GM21367 (cell line): Measurements from ENCODE around the gene SLC36A2.
"Not testable (repeated sequence)": the region's sequence is repeated elsewhere in the genome, so short reads cannot be mapped to it uniquely, and the experiment has no call there.

Experiments used
- ATAC-seq: cut with Tn5 transposase; IDR thresholded peaks from one replicate; pipeline ENCODE4 v1.9.1; 2021; ENCODE audit not compliant: unreplicated experiment

The SLC36A2 gene

DNA sequence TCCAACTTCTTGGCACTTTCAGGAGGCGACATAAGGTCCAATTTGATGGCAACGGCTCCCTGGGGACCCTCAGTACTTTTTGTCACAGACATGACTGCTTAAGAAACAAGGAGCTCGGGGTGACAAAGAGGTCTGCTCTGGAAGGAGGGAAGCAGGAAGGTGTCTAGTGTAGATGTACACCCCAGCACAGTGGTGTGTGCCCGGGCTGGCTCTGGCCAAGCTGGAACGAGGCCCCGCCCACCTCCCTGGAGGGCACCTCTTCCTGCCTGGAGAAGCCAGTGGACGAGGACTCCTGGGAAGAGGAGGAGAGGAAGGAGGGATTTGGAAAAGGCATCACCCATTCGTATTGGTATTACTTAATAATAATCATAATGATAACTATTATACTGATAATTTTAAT is at the start of gene SLC36A2:
SLC36A2 (minus strand) TSS at position 191 of the 400 bp plus-strand sequence; CDS start at position 92, 99 bp downstream.
- no peak for ATAC-seq

DNA sequence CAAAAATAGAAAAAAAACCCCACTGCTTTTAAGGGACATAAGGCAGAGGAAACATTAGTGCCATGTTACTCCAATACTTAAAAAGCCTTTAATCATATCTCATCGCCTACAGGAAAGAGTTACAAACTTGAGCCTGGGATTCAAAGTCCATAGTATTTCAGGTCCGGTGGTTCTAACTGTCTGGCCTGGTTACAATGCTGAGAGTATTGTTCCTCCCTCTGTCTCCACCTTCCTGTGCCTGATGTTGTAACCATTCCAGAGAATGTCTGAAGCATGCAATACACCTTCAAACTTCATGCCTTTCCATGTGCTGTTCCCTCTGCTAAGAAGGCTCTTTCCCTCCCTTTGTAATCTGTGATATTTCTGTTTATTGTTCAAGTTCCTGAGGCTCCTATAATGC is 41.6 kb upstream of the SLC36A2 start:
- no peak for ATAC-seq

DNA sequence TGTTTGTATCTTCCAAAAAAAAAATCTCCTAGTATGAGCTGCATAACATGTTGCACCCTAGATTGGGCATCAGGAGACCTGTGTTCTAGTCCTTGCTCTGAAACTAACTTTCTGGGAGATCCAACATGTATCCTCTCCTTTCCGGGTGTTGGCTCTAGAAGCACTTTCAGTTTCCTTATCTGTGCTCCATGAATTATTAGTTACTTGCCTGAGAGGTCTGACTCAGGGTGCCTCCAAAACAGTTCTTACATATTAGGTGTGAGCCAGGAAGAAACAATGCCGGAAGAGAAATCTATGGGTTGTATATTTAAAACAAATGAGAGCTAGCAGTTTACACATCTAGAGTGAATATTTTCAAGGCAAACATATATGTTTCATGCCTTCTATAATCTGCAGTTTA is 36.7 kb upstream of the SLC36A2 start:
- no peak for ATAC-seq

DNA sequence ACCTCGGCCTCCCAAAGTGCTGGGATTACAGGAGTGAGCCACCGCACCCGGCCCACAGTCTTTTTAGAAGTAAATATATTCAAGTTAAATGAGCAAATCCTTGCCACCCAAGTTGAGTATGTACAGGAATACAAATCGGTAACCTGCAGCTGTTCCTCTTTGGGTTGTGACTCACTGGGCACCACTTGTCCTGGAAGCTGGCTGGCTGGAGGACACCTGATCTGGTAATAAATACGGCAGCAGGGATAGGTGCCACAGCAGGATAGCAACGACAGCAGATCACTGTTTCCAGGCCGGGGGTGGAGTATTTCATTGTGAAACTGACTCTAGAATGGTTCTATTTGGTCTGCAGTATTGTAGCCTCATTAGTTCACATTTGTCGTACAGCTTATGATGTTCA is 35.7 kb upstream of the SLC36A2 start:
- ATAC-seq, result no peak

DNA sequence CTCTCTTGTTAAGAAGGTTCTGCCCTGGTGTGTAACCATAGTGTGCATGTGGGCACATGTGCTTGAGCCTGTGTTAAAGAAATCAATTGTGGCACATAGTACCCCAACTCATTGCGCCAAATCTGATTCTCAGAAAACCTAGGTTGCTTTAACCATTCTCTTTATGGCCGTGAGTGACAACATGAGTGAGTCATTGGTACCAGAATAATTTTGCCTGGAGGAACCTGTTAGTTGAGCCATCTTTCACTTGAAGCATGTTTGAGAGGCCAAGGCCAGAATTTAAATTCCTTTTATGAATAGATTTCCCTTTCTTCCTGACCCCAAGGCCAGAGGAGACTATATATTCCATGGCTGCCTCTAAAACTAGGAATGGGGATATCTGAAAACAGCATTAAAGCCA is 35.2 kb upstream of the SLC36A2 start:
- ATAC-seq, result no peak

DNA sequence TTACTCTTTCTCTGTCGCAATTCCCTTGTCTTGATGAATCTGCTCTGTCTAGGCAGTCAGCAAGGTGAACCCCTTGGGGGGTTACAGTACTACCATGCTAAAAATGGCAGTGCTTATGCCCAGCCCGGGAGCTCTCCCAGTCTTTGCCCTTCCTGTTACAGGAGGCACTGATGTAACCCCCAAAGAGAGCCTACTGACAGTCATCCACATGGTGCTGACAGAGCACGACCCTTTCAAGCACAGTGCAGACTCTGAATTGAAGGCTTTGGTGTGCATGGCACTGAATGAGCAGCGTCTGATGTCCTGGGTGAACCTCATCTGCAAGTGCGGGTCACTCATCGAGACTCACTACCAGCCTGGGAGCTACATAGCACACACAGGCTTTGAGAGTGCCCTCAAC is 34.5 kb upstream of the SLC36A2 start:
- no peak for ATAC-seq

DNA sequence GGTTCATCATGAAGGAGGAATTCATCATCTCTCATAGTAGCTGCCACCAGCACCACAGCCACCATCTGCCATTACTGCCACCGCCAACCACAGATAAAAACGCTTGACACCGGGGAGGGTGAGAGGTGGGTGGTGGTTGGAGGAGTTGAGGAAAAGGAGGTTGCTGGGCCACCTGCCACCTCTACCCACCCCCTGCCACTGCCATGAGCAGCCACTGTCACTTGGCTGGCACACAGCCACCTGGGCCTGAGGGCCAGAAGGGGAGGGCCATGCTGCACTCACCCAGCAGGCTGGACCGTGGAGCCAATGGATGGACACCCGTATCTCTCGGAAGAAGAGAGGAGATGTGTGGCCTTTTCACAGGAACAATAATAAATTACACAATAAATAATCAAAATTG is 31.3 kb upstream of the SLC36A2 start:
- ATAC-seq, result no peak

DNA sequence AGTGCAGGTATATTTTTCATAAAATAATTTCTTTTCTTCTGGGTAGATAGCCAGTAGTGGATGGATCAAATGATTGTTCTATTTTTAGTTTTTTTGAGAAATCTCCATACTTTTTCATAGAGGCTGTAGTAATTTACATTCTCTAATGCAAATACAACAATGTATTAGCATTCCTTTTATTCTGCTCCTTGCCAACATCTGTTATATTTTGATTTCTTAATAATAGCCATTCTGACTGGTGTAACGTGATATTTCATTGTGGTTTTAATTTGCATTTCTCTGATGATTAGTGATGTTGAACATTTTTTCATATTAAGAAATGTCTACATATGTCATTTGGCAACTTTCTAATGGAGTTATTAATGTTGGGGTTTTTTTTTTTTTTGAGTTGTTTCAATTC is 27.2 kb upstream of the SLC36A2 start:
- no peak for ATAC-seq

DNA sequence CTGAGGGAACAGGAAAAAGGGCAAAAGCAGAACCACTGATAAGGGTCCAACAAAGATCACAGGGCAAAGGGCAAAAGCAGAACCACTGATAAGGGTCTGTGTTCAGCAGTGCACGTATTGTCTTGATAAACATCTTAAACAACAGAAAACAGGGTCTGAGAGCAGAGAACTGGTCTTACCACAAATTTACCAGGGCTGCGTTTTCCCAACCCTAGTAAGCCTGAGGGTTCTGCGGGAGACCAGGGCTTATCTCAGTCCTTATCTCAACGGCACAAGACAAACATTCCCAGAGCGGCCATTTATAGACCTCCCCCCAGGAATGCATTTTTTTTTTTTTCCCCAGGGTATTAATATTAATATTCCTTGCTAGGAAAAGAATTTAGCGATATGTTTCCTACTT is 19.7 kb upstream of the SLC36A2 start:
- ATAC-seq, result not testable (repeated sequence)

DNA sequence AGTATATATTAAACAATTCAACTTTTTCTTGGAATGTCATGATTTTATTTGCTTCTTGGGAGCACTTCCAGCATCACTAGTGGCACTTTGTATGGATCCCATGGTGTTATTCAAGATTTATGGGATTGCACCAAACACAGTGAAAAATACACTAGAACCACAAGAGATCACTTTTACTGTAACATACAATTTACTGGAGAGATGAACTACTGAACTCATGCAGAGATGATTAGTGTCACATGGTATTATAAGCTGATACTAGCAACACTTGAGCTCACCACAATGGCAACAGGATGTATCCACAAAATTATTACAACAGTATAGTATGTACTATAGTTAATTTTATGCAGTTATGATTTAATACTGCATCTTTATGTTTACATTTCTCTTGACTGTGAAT is 16.3 kb upstream of the SLC36A2 start:
- no peak for ATAC-seq

DNA sequence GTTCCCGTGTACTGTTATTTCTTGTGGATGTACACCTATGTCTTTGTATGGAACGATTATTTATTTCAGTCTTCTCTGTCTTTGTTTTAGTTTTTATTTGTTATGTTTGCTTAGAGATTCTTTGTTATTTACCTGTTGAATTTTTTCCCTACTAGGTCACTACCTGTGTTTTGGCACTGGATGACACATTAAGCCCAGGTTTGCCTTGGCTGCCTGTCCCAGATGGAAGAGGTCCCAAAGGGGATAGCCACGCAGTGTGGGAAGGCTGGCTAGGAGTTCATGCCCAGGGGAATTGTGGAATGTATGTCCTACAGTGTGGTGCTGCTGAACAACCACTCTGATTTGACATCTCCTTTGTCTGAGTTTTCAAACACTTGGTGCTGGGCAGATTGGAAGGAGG is 15.6 kb upstream of the SLC36A2 start:
- no peak for ATAC-seq

DNA sequence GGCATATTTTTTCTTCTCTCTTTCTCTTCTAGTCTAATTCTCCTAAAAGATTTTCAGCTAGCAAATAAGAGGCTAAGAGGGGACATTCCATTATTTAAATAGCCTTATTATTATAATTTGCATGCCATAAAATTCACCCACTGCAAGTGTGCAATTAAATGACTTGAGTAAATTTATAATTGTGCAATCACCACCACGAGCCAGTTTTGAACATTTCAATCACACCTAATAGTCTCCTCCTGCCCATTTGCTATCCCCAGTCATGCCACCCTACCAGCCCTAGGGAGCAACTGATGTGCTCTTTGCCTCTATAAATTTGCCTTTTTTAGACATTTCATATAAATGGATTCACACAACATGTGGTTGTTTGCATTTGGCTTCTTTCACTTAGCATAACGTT is 12.0 kb upstream of the SLC36A2 start:
- no peak for ATAC-seq

DNA sequence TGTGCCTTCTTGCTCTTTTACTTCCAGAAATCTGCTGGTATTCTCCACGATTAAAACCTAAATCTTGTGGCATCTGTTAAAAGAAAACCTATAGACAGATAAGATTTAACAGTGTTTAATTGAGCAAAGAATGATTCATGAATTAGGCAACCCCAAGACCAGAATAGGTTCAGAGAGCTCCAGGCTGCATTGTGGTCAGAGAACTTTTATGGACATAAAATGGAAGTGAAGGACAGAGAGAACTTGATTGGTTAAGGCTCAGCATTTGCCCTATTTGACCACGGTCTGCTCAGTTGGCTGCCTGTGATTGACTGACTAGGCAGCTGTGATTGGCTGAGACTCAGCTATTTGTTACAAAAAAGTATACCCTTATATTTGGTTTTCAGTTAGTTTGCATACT is 10.4 kb upstream of the SLC36A2 start:
- ATAC-seq, result no peak

DNA sequence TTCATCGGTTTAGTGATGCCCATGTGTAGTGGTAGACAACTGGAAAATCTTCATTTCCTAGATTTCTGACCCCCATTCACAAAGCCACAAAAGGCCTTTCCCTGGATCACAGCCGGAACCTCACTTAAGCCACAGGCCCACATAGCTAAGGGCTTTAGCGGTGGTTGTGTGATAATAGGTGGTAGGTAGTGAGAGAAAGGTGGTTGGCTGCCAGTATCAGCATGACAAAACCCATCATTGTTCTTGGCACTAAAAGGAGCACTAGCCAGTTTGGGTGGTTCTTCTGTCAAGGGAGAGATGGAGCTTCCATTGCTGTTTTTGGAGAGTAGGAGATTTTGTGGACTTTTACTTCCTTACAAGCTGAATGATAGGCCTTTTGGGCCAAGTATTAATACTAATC is 9.7 kb upstream of the SLC36A2 start:
- no peak for ATAC-seq

DNA sequence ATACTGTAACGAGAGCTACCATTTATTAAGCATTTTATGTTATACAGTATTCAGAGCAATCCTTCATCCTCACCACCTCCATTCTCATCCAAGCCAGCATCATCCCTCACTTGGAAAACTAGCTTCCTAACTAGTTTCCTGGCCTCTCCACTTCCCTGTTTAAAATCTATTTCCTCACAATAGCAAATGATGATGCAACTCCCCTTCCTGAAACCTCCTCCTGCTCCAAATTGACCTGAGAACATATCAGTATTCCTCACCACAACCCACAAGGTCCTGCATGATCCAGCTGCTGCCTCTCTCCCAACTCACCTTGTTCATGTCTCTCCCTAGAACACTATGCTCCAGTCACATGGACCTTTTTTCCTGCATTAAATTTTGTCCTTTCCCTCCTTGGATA is 4.3 kb upstream of the SLC36A2 start:
- no peak for ATAC-seq

DNA sequence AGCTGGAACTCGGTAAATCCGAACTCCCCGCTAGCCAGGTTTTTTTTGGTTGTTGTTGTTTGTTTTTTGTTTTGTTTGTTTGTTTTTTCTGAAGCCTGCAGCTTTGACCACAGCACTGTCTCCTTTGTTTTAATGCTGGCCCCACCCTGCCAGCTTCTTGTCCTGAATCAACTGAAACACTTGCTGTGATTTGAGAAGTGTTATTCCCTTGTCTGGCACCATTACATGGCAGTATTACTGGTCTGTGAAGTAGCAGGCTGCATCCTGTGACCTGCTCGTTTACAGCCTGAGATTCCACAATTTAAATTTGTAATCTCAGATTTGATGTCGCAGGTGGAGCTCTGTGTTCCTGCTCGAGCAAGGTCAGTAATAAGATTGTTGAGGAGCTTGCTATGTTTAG is 1.4 kb upstream of the SLC36A2 start:
- no peak for ATAC-seq

DNA sequence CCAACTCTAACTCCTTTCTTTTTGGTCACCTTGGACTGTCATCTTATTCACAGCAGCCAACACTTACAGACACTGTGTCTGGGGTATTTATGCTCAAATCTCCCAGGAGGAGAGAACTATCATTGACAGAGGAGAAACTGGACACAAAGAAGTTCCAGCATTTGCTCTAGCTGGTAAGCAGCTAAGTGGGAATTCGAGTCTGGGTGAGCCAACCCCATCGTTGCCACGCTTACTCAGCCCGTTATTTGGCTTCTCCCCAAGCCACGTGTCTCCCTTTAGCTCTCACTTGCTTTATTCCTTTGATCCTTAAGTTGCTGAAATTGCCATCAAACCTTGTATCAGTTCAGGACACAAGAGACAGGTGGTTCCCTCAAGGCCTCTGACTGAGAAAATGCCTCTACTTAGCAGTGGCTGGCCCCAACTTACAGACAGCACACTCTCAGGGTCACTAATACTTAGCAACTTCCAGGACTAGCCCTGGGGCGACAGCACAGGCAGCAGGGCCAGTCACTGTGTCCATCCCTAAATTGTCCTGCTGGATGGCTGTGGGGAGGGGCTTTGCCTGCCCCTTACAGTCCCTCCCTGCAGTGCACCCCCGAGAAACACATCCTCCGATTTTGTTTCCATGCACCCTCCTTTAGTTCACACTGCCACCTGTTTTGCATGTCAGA is 1.4 kb downstream of the SLC36A2 start:
- no peak for ATAC-seq

DNA sequence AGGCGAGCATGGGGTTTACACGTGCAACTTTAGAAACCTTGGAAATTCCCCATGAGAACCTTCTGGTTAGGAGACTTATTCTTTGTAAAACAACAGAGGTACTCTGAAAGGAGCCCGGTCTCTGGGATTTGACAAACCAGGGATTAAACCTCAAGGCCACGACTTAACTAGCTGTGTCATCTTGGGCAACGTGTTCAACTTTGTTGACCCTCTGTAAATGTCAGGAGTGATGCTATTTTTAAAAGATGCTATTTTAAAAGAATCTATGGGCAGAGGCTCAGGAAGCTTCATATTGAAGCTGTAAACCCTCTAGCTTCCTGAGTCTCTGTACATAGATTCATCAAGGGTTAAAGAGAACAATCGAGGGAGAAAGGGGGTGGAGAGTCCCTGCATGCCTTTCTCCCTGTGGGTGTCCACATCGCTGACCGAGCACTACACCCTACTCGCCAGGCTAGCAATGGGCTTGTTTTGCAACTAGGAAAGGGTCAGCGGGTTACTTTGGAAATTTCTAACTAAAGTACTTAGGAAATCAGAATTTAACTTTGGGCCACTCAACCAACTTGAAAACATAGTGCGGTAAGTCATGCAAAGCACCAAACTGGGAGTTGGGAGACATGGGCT is 2.1 kb downstream of the SLC36A2 start:
- ATAC-seq, result no peak

DNA sequence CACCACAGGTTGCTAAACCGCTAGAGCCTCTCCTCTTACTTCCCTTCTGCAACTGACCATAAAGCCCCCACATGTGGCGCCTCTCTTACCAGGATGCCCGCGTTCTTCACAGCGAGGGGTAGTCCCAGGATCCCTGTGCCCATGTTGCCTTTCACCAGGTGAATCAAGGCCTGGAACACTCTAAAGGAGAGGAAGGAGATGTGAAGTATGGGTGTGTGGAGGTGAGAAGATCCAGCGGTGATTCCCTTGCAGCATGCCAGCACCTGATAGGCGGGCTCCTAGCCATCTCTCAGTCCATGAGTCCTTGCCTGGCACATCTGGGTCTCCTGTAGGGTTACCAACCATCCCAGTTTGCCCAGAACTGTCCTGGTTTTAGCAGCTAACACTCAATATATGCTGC is 3.3 kb downstream of the SLC36A2 start:
- no peak for ATAC-seq

DNA sequence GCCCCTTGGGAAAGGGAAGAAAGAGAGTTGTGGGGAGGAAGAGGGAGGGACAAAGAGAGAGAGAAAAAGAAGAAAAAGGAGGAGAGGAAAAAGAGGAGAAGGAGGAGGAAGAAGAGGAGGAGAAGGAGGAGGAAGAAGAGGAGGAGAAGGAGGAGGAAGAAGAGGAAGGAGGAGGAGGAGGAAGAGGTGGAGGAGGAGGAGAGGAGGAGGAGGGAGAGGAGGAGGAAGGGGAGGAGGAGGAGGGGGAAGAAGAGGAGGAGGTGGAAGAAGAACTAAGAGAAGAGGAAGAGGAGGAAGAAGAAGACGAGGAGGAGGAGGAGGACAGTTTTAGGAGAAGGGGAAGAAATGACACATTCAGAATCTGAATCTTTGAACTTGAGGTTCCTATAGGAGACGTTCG is 7.4 kb downstream of the SLC36A2 start:
- ATAC-seq, result no peak

DNA sequence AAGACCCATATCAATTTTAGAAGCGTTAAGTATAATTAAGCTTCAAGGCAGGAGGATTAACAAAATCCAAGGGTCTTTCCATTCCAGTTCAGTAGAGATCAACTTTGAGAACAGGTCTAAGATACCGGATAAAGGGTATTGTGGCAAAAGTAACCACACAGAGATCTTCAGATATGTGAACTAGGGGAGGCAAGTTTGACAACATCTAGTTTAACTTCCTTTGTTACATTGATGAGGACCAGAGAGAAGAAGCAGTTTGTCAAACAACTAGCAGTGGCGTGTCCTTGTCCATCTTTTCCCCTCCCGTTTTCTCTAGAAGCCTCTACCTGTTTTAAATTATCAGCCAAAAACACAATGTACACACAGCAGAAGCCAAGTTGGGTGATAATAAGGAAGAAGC is 8.6 kb downstream of the SLC36A2 start:
- no peak for ATAC-seq

DNA sequence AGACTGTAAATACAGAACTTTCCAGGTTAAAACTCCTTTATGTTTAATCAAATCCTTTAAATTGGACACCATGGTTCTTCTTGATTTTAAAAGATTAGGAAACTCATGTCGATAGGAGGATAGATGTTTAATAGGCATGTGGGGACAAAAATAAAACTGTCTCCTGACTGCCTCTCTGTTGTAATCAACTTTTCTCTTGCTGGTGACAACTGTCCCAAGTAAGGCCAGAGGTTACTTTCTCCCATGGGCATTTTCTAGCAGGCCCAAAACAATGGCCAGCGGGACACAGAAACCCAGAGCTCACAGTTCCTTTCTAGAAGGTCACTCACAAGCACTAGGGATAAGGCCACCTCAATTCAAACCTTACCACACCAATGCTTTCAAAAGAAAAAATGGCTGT is 14.5 kb downstream of the SLC36A2 start:
- ATAC-seq, result no peak

DNA sequence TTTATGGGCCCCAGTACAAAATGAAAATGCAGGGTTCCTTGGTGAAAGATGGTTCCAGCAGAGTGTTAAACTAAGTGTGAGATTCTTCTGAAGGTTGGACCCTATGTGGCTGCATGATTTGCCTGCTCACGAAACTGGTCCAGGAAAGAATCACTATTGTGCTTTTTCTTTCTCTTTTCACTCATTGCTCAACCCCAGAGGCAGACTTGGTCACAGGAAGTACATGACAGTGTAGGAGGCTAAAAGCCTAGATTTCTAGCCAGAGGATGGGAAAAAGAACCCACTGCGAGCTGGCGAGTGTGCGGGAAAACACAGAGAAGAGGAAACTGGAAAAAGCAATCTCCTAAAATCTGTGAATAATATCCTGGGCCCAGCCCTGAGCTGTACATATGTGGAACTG is 18.6 kb downstream of the SLC36A2 start:
- no peak for ATAC-seq
